ENCODE results near the gene CEACAM16.

Gene CEACAM16

GRCh38 chr19:44725684-44726083 lies 26.7 kb downstream of the CEACAM16 start:
- TF ChIP-seq MYC (IDR thresholded peaks at IDR 0.05; ENCODE audit: low read depth, low read length) (no peak), POLR2A (IDR thresholded peaks at IDR 0.05; ENCODE audit: extremely low read depth, insufficient read length) (no peak), MAX (IDR thresholded peaks at IDR 0.05; ENCODE audit: low read depth, low read length) (no peak), CTCF (IDR thresholded peaks at IDR 0.05; ENCODE audit: low read depth, low read length) (no peak)

GRCh38 chr19:44726465-44726864 lies 27.5 kb downstream of the CEACAM16 start:
- H3K4me3 ChIP-seq (ENCODE audit: low read depth, low read length): no peak overlapping the region
- TF ChIP-seq MAX (IDR thresholded peaks at IDR 0.05; ENCODE audit: low read depth, low read length) (no peak), MYC (IDR thresholded peaks at IDR 0.05; ENCODE audit: low read depth, low read length) (no peak), POLR2A (IDR thresholded peaks at IDR 0.05; ENCODE audit: extremely low read depth, insufficient read length) (no peak), CTCF (IDR thresholded peaks at IDR 0.05; ENCODE audit: low read depth, low read length) (no peak)
- no peak for DNase-seq (ENCODE audit: low read depth)

More at GRCh38 chr19:44725684-44726083, 26.7 kb downstream of the CEACAM16 start:
- H3K4me3 ChIP-seq (ENCODE audit: low read depth, low read length): no peak overlapping the region
- DNase-seq (ENCODE audit: low read depth): no peak

GRCh38 chr19:44728178-44728577 lies 29.2 kb downstream of the CEACAM16 start:
- H3K4me3 ChIP-seq (ENCODE audit: low read depth, low read length): no peak overlapping the region
- TF ChIP-seq CTCF (IDR thresholded peaks at IDR 0.05; ENCODE audit: low read depth, low read length) (no peak), POLR2A (IDR thresholded peaks at IDR 0.05; ENCODE audit: extremely low read depth, insufficient read length) (no peak), MYC (IDR thresholded peaks at IDR 0.05; ENCODE audit: low read depth, low read length) (no peak), MAX (IDR thresholded peaks at IDR 0.05; ENCODE audit: low read depth, low read length) (no peak)
- no peak for DNase-seq (ENCODE audit: low read depth)

DNA sequence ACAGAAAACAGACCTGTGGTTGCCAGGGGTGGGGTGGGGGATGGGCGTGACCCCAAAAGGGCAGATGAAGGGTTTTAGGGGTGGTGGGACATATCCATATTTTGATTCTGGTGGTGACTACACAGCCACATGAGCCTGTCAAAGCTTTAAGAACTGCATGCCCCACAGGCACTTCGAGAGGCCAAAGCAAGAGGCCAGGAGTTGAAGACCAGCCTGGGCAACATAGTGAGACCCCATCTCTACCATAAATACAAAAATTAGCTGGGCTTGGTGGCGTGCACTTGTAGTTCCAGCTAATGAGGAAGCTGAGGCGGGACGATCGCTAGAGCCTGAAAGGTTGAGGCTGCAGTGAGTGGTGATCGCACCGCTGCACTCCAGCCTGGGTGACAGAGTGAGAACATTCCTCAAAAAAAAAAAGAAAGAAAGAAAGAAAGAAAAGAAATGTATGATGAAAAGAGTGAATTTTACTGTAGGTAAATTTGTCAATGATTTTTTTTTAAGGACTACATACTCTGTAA lies 30.6 kb downstream of the CEACAM16 start:
- no peak for TF ChIP-seq MAX (IDR thresholded peaks at IDR 0.05; ENCODE audit: low read depth, low read length)
- no peak for TF ChIP-seq CTCF (IDR thresholded peaks at IDR 0.05; ENCODE audit: low read depth, low read length)
- TF ChIP-seq MYC (IDR thresholded peaks at IDR 0.05; ENCODE audit: low read depth, low read length): no peak
- TF ChIP-seq POLR2A (IDR thresholded peaks at IDR 0.05; ENCODE audit: extremely low read depth, insufficient read length): no peak
- DNase-seq (ENCODE audit: low read depth): no peak
- no peak overlapping the region for H3K4me3 ChIP-seq (ENCODE audit: low read depth, low read length)

DNA sequence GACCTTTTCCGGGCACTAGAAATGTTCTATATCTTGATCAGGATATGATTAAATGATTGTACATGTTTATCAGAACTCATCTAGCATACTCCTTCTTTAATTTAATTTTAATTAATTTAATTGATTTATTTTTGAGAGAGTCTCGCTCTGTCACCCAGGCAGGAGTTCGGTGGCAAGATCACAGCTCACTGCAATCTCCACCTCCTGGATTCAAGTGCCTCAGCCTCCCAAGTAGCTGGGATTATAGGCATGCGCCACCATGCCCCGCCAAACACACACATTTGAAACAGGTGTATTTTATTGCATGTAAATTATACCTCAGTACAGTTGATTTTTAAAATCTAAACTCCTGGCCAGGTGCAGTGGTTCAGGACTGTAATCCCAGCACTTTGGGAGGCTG lies 32.1 kb downstream of the CEACAM16 start:
- no peak overlapping the region for H3K4me3 ChIP-seq (ENCODE audit: low read depth, low read length)
- DNase-seq (ENCODE audit: low read depth): no peak
- TF ChIP-seq POLR2A (IDR thresholded peaks at IDR 0.05; ENCODE audit: extremely low read depth, insufficient read length) (no peak), CTCF (IDR thresholded peaks at IDR 0.05; ENCODE audit: low read depth, low read length) (no peak), MYC (IDR thresholded peaks at IDR 0.05; ENCODE audit: low read depth, low read length) (no peak), MAX (IDR thresholded peaks at IDR 0.05; ENCODE audit: low read depth, low read length) (no peak)

All from NB4 (cell line).